Thoracic aorta (tissue), 2 donors: ENCODE data around the gene KIFBP. TPM values are rescaled to one million over a fixed set of nuclear protein-coding genes. Genes with fewer than 3 reads are reported as not detected.
"Not testable (repeated sequence)": the region's sequence is repeated elsewhere in the genome, so short reads cannot be mapped to it uniquely, and the experiment has no call there.

Source experiments
- ATAC-seq: fragments of 150-250 bp; one replicate; pipeline ENCODE4 v1.8.0; 2017; ENCODE audit warnings: low read depth; ENCODE audit not compliant: insufficient number of reproducible peaks, low FRiP score
- DNase-seq: peaks from one replicate; pipeline ENCODE4 v3.0.0-alpha.2; 2020; ENCODE audit warnings: low spot score
- H3K27ac ChIP-seq, 2 donors: fragments of 200-600 bp; sonication (generic); 1 replicate in 1 of 2; 2 replicates in 1 of 2; pipeline ENCODE4 v1.5.1; 2016; ENCODE audit warnings: mild to moderate bottlenecking in 2 of 2, moderate library complexity in 2 of 2
- H3K27me3 ChIP-seq: fragments of 200-600 bp; sonication (generic); replicated peaks from 2 replicates; pipeline ENCODE4 v1.6.0; 2016; ENCODE audit warnings: mild to moderate bottlenecking; ENCODE audit not compliant: insufficient read depth
- H3K36me3 ChIP-seq: fragments of 200-600 bp; sonication (generic); one replicate; pipeline ENCODE4 v1.5.1; 2016
- H3K4me1 ChIP-seq, 2 donors: fragments of 200-600 bp; sonication (generic); 1 replicate in 1 of 2; 2 replicates in 1 of 2; pipeline versions ENCODE4 v1.5.1 to v1.6.0; 2016; ENCODE audit warnings: low read depth in 2 of 2, mild to moderate bottlenecking in 1 of 2; ENCODE audit not compliant: control insufficient read depth in 1 of 2
- H3K4me3 ChIP-seq: fragments of 200-600 bp; sonication (generic); 2 replicates; pipeline ENCODE4 v1.5.1; 2016; ENCODE audit warnings: mild to moderate bottlenecking
- H3K9me3 ChIP-seq: fragments of 200-600 bp; sonication (generic); 2 replicates; pipeline ENCODE4 v1.5.1; 2016
- total RNA-seq, 2 donors: library from RNA; depleted of rRNA; stranded (reverse); fragments of >200 nt; gene quantifications; one replicate each; pipeline versions ENCODE4 v1.1.0 to v1.2.3, GENCODE V29; 2016
- TF ChIP-seq, protein P1 (sequence below): fragments of 200-600 bp; sonication (generic); IDR thresholded peaks from one replicate; pipeline ENCODE4 v1.5.1; 2019; ENCODE audit warnings: antibody characterized with exemption

KIFBP gene, protein sequence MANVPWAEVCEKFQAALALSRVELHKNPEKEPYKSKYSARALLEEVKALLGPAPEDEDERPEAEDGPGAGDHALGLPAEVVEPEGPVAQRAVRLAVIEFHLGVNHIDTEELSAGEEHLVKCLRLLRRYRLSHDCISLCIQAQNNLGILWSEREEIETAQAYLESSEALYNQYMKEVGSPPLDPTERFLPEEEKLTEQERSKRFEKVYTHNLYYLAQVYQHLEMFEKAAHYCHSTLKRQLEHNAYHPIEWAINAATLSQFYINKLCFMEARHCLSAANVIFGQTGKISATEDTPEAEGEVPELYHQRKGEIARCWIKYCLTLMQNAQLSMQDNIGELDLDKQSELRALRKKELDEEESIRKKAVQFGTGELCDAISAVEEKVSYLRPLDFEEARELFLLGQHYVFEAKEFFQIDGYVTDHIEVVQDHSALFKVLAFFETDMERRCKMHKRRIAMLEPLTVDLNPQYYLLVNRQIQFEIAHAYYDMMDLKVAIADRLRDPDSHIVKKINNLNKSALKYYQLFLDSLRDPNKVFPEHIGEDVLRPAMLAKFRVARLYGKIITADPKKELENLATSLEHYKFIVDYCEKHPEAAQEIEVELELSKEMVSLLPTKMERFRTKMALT
- total RNA-seq = 10 to 100 TPM; 31.3 to 45.1 TPM

DNA sequence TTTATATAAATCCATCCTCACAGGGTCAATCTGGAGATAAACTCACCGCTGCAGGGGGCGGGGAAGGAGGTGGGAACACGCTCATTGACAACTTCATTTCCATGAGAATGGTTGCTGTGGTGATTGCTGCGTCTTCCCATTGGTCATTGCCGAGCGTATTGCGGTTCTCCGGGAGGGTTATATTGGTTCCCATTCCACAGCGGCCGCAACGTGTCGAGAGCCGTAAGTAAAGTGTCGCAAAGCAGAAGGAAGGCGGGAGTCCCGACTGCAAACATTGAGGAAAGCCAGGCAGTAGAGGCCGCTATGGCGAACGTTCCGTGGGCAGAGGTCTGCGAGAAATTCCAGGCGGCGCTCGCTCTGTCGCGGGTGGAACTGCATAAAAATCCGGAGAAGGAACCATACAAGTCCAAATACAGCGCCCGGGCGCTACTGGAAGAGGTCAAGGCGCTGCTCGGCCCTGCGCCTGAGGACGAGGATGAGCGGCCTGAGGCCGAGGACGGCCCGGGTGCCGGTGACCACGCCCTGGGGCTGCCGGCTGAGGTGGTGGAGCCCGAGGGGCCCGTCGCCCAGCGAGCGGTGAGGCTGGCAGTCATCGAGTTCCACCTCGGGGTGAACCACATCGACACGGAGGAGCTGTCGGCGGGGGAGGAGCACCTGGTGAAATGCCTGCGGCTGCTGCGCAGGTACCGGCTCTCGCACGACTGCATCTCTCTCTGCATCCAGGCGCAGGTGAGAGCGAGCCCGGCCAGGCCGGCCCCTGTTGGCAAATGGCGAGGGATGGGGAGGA, at the start of gene KIFBP:
Gene KIFBP, plus strand, starts transcription at position 274 of the 787 bp plus-strand sequence. Its CDS starts 30 bp downstream, at position 304.
- DNase-seq (peak; percentile 88), ATAC-seq (peak; percentile 90)
- Histone ChIP-seq H3K4me1 (peaks cover 28 to 48% of the 10 kb centered on the region in 2 donors), H3K27me3 (no peaks in the 10 kb centered on the region), H3K36me3 (no peaks in the 10 kb centered on the region), H3K9me3 (no peaks in the 10 kb centered on the region), H3K27ac (peak within 1 kb of the TSS; percentile 81 to 85), H3K4me3 (peak within 1 kb of the TSS; percentile 92)
- TF ChIP-seq, protein P1, sequence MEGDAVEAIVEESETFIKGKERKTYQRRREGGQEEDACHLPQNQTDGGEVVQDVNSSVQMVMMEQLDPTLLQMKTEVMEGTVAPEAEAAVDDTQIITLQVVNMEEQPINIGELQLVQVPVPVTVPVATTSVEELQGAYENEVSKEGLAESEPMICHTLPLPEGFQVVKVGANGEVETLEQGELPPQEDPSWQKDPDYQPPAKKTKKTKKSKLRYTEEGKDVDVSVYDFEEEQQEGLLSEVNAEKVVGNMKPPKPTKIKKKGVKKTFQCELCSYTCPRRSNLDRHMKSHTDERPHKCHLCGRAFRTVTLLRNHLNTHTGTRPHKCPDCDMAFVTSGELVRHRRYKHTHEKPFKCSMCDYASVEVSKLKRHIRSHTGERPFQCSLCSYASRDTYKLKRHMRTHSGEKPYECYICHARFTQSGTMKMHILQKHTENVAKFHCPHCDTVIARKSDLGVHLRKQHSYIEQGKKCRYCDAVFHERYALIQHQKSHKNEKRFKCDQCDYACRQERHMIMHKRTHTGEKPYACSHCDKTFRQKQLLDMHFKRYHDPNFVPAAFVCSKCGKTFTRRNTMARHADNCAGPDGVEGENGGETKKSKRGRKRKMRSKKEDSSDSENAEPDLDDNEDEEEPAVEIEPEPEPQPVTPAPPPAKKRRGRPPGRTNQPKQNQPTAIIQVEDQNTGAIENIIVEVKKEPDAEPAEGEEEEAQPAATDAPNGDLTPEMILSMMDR = no peak

DNA sequence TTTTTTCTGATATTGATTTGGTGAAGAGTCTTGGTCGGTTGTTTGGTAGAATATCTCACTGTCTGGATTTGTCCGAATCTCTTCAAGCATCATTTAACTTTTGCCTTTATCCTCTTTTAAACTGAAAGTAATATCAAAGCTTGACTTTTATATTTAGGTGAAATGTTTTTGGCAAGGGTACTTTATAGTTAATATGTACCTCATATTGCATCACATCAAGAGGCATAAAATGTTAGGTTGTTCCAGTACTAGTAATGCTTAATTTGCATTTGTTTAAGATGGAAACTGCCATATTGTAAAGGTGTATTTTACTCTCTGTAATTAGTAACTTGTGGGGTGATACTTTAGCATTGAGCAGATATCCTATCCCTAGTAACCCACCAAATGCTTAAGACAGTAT, 49.7 kb upstream of the KIFBP start:
- no peak overlapping the region for H3K27ac ChIP-seq
- DNase-seq (no peak), ATAC-seq (no peak)
- no peak overlapping the region for H3K4me3 ChIP-seq
- H3K9me3 ChIP-seq = no peaks in the 10 kb centered on the region
- H3K4me1 ChIP-seq = no peaks in the 10 kb centered on the region
- H3K27me3 ChIP-seq = no peaks in the 10 kb centered on the region
- TF ChIP-seq, protein P1 = no peak
- H3K36me3 ChIP-seq = peaks cover 14% of the 10 kb centered on the region

DNA sequence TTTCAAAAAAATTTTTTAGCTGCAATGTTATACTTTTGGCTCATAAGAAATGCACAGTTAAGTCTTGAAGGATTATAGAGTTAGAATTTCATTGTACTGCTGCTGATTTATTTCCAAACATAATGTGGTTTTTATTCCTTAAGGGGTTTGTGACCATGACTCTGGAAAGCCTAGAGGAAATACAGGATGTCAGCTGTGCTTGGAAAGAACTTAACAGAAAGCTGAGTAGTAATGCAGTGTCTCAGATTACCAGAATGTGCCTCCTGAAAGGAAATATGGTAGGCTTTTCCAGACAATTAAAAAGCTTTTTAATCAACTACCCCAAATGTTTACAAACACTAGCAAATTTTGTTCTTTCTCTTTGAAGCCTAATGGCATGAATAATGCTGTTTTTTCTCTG, 47.7 kb upstream of the KIFBP start:
- not testable (repeated sequence) for DNase-seq, H3K27me3 ChIP-seq, H3K27ac ChIP-seq, H3K4me3 ChIP-seq, H3K4me1 ChIP-seq, H3K9me3 ChIP-seq, ATAC-seq
- peaks cover 16% of the 10 kb centered on the region for H3K36me3 ChIP-seq

DNA sequence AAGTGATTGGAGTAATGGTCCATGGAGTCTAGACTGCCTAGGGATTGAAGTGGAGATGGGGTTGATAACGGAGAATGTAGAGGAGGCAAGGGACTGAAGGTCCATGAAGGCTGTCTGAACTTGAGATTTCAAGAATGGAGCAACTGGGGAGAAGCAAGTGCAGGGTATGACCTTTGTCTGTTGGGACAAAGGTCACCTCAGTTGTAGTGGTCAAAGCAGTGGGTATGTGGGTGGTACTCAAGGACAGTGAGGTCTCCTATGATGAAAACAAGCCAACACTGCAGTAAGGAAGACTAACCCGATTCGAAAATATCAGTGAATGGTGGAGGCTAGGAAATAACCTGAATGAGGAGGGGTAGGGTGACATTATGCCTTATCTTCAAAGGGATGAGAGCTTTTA, 38.0 kb upstream of the KIFBP start:
- TF ChIP-seq, protein P1 = no peak
- peaks cover 0 to 3% of the 10 kb centered on the region in 2 donors for H3K4me1 ChIP-seq
- no peak for DNase-seq
- no peak for ATAC-seq
- H3K27me3 ChIP-seq = no peaks in the 10 kb centered on the region
- no peaks in the 10 kb centered on the region for H3K9me3 ChIP-seq
- peaks cover 21% of the 10 kb centered on the region for H3K36me3 ChIP-seq
- no peak overlapping the region for H3K27ac ChIP-seq
- no peak overlapping the region for H3K4me3 ChIP-seq

DNA sequence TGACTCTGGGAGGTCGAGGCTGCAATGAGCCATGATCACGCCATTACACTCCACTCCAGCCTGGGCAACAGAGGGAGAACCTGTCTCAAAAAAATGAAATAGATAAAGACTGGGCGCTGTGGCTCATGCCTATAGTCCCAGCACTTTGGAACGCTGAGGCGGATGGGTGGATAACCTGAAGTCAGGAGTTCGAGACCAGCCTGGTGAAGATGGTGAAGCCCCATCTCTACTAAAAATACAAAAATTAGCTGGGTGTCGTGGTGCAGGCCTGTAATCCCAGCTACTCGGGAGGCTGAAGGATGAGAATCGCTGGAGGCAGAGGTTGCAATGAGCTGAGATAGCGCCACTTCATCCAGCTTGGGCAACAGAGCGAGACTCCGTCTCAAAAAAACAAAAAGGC, 33.7 kb upstream of the KIFBP start:
- H3K4me3 ChIP-seq = no peak overlapping the region

More for the DNA sequence above, 33.7 kb upstream of the KIFBP start:
- Histone ChIP-seq H3K4me1 (peaks cover 6 to 23% of the 10 kb centered on the region in 2 donors), H3K36me3 (no peaks in the 10 kb centered on the region), H3K27ac (peak overlapping the region in 1 of 2 donors; percentile 92), H3K9me3 (no peaks in the 10 kb centered on the region), H3K27me3 (no peaks in the 10 kb centered on the region)
- TF ChIP-seq, protein P1 = no peak
- ATAC-seq (no peak), DNase-seq (no peak)
